DMS114 treated with DMSO at 0.1 percent for 48 hours (cell line): ENCODE measurements around the gene HPGD.

Source experiments
- DNase-seq: peaks from one replicate; lab custom pipeline; 2025; ENCODE audit not compliant: unreplicated experiment; lab: John Stamatoyannopoulos, UW

HPGD gene

DNA sequence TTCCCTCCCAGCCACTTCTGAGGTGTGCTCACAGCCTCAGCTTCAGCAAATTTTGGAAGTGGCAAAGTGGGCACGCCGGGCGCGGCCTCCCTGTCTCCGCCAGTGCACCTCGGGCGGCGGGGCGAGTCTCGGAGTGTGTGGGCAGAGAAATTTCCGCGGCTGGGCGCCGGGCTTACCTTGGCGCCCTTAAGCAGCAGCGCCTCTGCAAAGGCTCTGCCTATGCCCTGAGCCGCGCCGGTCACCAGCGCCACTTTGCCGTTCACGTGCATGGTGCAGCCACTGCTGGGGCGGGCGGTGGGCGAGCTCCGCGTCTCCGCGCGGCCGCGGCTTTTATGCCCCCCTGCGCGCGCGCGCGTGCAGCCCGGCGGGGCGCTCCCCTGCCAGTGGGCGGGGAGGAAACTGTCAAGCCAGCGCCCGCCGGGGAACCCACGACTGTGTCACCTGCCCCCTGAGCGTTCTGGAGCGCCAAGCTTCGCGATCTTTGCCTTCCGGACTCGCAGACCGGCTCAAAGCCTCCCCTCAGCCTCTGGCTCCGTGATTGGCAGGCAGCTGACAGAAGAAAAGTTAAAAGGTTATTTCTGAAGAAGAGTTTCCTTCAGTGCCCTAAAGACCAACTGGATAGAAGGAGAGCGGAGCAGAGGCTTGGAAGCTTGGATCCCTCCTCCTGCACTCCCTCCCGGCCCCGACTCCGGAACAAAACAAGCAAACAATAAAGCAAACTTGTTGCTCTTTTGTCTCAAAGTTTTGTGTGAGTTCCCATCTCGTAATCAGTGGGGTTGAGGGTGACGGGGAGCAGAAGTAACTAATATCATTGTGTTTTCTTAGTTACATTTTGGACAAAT is at the start of gene HPGD:
HPGD (minus strand) TSS at position 306 of the 842 bp plus-strand sequence; CDS start at position 269, 37 bp downstream.
- no peak for DNase-seq

GRCh38 chr4:174564529-174564928 is 42.2 kb upstream of the HPGD start:
- DNase-seq: no peak

DNA sequence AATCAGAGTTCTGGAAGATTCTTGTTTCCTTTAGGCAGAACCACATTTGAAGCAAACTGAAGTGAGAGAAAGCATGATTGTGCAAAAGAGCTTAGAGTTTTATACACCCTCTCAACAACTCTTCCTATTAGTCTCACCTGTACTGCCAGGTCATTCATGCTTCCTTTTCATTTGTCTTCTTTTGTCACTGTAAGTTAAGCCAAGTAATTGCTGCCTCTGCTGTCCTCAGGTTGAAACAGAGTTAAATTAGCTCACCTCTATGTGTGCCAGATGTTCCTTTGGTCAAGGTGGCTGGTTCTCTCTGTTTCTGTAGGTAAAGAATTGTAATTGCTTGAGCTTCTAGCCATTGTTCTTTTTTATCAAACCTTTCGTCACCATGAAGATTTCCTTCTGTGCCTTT is 41.1 kb upstream of the HPGD start:
- no peak for DNase-seq

DNA sequence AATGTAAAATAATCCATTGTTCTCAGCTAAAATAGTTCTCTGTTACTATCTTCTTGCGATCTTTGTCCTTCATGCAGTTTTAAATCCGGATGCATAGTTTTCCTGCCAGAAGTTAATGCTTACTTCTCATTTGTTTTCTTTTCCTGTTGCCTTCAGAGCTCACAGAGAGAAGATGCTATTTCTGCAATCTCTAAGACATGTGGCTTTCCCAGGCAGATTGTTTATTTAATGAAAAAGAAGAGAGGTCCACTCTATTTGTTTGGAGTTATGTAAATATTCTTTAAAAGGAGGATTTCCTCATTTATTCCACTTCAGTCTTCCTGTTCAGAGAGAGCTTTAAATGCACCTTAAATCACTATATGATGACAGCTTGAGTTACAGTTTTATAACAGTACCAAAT is 39.3 kb upstream of the HPGD start:
- DNase-seq: no peak

GRCh38 chr4:174559894-174560293 is 37.6 kb upstream of the HPGD start:
- DNase-seq: no peak

- no peak for DNase-seq
These were observed 33.7 kb upstream of the HPGD start for GRCh38 chr4:174555789-174556630.

- no peak for DNase-seq
These were observed 32.0 kb upstream of the HPGD start for GRCh38 chr4:174554231-174554728.

DNA sequence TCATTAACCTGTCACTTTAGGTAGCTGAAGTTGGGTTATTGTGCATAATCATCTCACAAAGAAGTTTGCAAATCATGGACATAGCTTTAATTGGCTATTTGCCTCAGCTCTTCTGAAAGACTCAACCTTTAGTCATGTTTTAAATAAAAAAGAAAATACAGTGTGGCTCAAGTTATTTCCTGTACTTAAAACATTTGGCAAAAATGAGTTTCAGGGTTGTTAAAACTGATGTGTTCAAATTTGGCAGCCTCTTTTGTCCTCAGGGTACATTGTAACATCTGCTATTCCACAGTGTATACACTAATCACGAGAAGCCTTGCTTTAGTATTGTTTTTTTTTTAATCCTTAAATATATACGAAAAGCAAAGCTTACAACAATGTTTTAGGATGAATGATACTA is 31.5 kb upstream of the HPGD start:
- no peak for DNase-seq

DNA sequence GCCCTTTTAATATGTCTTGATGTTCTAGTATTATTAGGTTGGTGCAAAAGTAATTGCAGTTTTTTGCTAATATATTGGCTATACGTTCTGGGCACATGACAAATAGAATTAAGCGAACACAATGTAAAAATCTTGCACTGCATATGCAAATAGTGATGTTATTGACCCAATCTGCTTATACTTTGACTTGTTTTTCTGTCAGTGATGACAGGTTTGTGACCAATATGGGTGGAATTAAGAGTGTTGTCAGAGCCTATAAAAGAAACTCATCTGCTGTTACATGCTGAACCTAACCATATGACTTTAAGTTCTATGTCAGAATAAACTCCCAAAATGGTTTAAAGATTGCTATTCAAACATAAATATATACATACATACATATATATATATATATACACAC is 30.7 kb upstream of the HPGD start:
- no peak for DNase-seq

DNA sequence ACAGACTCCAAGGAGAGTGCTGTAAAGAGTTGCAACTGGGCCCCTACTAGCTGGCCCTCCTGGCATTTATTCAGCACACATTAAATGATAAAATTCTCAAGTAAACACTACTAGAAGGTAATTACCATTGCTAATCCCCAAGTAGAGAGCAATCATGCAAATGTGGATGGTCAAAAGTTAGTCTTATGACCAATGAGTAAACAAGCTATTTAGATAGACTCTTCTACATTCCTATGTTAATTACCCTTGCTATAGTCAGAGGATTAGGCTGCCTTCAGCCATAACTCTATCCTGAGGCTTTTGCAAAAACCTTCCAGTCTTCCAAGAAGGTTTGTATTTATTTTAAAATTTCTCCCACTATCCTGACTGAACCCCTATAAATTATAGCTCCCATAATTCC is 28.3 kb upstream of the HPGD start:
- DNase-seq: no peak

GRCh38 chr4:174549721-174550120 is 27.4 kb upstream of the HPGD start:
- no peak for DNase-seq

- DNase-seq: no peak
These were observed 23.0 kb upstream of the HPGD start for GRCh38 chr4:174545268-174545667.

- no peak for DNase-seq
These were observed 22.2 kb upstream of the HPGD start for GRCh38 chr4:174544496-174544895.

DNA sequence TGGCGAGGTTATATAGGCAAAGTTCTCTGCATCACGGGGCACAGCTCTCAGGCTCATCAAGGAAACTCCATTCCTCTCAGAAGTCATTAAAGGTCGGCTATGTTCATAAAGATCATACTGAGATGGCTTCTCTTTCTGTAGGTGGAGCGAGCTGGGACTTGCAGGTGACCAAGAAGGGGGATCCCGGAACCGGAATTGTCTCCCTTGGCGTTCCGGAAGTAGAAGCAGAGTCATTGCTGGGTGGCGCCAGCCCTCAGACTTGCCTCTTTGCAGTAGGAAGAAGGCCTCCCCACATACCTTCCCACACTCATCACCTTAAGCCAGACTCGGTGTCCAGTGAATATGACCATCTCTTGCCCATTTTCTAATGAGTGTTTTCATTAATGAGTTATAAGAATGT is 17.9 kb upstream of the HPGD start:
- DNase-seq: no peak

DNA sequence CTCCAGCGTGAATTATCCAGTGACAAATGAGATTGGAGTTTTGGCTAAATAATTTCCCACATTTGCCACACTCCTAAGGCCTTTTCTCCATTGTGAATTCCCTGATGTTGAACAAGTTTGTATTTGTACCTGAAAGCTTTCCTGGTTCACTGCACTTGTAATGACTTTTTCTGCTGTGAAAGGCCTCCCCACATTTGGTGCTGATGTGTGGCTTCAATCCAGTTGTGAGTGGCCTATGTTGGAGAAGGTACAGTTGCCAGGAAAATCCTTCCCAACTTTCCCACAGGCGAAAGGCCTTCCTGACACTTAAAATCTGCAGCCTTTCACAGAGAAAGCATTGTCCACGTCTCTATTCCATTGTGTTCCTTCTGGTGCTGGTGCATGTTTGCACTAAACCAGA is 17.3 kb upstream of the HPGD start:
- DNase-seq: no peak

DNA sequence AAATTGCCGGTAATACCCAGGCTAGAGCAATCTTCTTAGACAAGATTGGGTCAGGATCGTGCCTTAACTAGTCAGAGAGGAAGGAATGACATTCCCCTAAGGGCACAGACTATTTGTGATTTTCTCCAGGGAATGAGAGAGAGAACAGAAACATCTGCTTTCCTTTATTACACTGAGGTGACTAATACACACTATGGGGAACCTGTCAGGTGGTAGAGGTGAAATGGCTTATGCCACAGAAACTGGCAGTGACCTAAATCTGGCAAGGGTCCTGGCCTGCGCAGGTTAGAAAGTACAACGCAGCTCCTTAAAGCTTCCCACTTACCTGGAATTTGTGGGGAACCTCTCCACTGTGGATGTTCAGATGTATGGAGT is 16.6 kb upstream of the HPGD start:
- DNase-seq: no peak

DNA sequence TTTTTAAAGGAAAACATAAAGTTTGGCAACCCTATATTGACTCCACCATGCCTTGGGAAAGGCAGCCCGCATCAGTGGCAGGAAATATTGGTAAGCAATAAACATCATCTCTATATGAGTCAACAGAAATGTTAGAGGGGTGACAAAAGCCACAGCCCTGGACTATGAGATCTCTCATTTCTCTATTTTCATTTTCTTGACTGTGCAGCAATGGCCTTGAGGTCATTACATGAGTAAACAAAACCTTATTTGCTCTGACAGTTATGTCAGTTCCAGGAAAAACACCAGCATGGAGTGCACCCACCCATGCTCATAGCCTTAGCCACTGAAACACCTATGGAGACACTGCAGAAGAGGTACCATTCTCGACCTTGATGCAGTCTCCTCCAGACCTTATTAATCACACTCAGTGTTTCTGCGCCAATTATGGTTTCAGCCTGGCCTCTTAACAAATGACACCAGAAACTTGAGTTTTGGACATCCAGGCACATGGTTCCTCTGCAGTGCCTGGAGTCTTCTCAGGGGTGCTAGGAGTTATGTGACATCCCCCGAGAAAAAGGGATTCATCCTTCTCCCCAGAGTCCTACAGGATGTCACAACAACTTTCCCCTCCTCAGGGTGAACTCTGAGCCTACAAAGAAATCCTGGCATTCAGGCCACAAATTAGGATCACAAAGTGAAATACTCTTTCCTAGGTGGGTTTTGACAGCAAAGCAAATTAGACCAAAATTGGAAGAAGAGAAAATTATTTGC is 16.0 kb upstream of the HPGD start:
- DNase-seq: no peak

DNA sequence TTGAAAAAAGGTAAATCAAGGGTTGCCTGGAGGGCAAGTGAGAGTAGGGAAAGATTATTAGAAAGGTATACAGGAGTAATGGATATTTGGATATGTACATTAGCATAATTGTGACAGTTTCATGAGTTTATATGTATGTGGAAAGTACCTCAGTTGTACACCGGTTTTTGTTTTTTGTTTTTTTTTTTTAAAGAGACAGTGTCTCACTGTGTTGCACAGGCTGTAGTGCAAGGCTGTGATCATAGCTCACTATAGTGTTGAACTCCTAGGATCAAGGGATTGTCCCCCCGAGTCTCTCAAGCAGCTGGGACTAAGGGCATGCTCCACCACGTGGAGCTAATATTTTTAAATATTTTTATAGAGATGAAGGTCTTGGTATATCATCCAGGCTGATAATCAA is 15.3 kb upstream of the HPGD start:
- no peak for DNase-seq

GRCh38 chr4:174534461-174534860 is 12.2 kb upstream of the HPGD start:
- no peak for DNase-seq

DNA sequence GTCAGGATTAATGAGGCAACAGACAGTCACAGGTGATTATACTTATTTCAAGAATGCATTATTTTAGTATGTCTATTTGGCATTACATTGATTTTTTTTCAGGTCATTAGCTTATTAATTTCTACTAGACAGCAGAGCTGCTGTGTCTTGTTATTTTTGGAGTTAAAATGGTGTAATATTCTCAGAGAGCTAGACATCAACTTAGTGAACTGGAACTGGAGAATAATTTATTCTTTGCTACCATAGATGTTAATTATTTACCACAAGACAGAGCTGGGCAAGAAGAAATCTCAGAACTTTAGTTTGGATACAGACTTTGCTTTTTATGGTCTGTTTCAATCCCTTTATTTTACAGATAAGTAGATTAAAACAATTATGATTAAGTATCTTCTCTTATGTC is 10.2 kb upstream of the HPGD start:
- no peak for DNase-seq

DNA sequence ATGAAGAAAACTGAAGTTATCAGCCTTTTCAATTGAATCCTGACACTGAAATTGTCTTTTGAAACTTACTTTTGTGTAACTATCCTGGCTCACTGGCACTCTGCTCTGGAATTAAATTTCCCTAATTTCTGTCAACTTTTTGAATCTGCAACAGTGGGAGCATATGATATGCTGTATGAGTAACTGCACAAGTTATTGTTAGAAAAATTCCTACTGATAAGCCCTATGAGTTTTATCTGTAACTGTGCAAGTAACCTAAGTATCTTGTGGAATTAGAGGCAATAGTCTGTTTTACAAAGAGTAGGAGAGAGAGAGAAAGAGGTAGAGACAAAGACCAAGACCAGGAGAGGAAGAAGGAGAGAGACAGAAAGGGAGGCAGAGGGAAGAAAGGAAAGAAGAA is 9.2 kb upstream of the HPGD start:
- DNase-seq: no peak
